SIG-M5 (cell line): Measurements from ENCODE around the gene PRSS35.
"Not testable (repeated sequence)": the region's sequence is repeated elsewhere in the genome, so short reads cannot be mapped to it uniquely, and the experiment has no call there.

Source experiments
- DNase-seq: peaks from one replicate; lab custom pipeline; 2025; lab: John Stamatoyannopoulos, UW

The PRSS35 gene, protein sequence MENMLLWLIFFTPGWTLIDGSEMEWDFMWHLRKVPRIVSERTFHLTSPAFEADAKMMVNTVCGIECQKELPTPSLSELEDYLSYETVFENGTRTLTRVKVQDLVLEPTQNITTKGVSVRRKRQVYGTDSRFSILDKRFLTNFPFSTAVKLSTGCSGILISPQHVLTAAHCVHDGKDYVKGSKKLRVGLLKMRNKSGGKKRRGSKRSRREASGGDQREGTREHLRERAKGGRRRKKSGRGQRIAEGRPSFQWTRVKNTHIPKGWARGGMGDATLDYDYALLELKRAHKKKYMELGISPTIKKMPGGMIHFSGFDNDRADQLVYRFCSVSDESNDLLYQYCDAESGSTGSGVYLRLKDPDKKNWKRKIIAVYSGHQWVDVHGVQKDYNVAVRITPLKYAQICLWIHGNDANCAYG

DNA sequence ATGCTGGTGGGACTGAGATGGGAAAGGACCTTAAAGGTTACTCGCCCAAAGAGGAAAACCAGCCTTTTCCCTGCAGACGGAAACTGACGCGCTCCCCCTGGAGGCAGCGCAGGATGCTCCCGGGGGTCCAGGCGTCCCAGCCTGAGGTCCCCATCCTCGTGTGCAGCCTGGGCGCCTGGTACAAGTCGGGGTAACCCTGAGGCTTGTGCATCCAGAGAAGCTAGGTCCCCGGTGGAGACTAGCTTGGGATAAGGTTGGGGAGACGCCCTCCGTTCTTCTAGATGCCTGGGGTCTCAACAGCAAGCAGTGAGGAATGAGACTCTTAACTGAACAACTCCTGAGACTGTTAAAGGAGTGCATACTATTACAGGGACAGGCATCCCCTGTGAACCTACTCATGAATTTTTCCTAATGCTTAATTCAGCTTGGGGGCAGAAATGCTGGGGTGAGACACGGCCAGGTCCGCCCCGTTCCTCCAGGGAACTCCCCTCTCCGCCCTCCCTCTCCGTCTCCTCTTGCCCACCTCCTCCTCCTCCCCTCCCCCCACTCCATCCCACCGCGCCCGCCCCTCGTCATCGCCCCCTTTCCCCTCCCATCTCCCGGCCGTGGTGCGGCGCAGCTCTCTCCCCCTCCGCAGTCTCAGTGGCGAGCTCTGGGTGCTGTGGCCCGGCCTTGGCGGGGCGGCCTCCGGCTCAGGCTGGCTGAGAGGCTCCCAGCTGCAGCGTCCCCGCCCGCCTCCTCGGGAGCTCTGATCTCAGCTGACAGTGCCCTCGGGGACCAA lies at the start of gene PRSS35:
Gene PRSS35, plus strand, starts transcription at position 634 of the 781 bp plus-strand sequence. CDS start 10,908 bp downstream, outside the sequence.
- no peak for DNase-seq

DNA sequence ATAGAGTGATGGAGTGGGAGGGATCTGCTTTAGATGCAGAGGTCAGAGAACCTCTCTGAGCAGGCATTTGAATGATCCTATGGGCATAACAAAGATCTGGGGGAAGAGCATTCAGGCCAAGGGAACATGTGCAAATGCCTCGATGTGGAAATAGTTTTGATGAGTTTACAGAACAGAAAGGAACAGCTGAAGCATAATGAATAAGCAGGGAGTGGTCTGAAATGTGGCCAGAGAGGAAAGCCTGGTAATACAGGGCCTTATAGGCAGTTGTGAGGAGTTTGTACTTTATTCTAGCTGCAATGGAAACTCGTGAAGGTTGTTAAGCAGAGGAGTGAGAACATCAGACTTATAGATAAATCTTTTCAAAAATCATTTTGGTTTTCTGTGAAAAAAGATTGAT lies 48.4 kb upstream of the PRSS35 start:
- no peak for DNase-seq

DNA sequence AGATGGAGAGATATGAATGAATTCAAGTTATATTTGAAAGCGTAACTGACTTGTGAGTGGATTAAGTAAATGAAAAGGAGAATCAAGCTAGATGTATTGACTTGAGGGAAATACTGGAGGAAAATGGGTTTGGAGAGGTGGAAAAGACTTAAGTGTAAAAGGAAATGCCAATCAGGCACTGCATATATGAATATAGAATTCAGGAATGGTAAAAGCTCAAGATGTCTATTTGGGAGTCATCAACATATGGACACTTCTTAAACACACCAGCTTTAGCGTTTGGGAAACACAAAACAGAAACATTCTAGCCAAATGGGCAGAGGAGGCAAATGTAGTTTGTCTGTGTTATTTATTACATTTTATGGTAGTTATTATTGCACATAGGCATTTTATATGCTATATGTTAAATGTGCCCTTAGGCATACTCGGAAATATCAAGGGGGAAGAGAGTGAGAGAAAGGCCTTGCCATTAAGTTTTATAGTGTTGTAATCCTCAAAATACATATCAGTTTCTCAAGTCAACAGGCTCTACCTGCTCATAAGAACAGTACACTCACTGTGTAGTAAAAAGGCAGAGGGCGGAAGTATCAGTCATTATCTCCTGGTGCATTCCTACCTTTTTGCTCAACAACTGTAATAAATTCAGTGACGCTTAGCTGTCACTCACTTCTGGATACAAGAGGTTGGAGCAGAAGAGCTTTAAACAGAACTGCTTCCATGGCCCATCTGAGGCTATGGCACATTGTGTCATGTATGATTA lies 47.8 kb upstream of the PRSS35 start:
- DNase-seq: no peak

DNA sequence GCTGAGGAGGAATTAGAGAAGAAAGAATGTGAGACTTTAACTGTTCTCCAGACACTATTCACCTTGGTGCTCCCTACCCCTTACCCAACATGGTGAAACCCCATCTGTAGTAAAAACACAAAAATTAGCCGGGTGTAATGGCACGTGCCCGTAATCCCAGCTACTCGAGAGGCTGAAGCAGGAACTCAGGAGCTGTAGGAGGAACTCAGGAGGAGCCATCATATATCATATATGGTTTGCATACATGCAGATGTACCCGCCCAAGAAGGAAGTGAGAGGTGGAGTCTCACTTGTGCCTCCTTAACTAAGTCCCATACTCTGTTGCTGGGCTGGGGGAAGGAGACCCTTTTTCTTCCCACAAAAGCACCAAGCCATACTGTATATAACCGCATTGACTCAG lies 46.0 kb upstream of the PRSS35 start:
- no peak for DNase-seq

DNA sequence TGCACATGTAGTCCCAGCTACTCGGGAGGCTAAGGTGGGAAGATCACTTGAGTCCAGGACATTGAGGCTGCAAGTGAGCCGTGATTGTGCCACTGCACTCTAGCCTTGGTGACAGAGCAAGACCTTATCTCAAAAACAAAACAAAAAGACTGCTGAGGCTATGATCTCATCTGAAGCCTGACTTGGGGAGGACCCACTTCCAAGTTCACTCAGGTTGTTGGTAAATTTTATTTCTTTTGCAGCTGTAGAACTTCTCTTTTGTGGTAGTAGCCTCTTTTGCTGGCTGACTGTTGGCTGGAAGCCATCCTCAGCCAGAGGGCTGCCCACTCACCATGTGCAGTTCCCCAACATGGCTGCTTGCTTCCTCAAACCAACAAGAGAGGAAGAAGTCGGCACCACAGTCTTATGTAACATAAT lies 44.7 kb upstream of the PRSS35 start:
- peak; percentile 34 for DNase-seq

DNA sequence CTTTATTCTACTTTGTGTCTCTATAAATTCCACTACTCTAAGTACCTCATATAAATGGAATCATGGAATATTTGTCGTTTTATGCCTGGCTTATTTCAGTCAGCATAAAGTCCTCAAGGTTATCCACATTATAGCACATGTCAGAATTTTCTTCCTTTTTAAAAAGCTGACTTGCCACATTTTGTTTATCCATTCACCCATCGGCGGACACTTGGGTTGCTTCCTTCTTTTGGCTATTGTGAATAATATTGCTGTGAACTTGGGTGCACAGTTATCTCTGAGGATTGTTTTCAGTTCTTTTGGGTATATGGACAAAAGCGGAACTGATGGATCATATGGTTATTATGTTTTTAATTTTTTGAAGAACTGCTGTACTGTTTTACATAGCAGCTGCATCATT lies 42.3 kb upstream of the PRSS35 start:
- DNase-seq: no peak

DNA sequence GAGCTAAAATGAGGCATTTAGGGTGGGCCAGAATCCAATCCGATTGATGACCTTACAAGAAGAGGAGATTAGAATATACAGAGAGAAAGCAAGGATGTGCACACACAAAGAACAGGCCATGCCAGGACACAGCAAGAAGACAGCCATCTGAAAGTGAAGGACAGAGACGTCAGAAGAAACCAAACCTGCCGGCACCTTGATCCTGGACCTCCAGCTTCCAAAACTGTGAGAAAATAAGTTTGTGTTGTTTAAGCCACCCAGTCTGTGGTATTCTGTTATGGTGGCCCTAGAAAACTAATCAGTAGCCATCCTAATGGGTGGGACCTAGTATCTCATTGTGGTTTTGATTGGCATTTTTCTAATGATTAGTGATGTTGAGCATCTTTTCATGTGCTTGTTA lies 41.7 kb upstream of the PRSS35 start:
- DNase-seq: no peak

DNA sequence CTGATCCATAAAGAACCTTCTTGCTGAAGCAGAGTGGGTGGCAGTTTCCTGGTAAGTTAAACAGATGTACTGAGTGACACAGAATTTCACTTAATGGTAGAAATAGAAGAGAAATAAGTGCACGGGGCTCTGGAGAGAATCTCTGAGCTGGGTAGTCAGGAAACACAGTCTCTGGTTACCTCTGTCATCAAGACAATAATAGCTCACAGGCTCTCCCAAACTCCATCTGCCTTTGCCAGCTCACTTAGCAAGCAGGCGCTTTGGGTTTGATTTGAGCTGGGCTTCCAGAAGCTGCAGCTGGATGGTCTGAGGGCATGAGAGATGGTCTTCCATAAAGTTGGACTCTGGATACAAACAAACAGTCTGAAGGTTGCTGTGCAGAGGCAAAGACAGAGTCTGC lies 39.6 kb upstream of the PRSS35 start:
- no peak for DNase-seq

DNA sequence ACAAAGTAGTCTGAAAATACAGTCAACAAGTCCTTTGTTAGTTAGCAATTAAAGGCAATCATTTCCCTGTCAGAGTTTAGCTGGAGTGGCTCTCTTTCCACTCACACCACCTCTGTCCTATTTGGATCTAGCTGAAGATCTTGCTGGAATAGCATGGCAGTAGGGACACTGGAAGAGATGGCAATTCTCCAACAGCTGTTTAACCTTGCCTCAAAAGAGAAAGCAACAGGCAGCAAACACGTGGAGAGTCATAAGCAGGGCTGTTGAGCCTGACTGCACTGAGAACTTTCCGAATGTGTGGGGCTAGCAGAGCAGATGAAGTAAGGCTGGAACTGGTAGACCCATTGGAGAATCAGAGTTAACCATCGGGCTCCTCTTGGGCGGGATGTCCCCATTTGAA lies 38.0 kb upstream of the PRSS35 start:
- DNase-seq: no peak

DNA sequence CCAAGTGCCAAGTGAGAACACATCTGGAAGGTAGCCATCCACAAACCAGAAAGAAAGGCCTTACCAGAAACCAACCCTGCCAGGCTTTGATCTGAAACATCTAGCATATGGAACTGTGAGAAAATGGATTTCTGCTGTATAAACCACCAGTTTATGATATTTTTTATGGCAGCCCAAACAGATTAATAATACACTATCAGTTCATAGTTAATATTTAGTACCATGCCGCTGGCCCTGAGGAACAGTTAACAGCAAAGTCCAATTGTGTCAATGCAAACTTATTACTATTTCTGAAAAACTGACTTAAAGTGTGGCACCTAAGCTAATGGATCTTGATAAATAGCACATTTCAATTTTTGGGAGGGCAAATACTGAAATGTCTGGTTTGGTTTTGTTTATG lies 35.4 kb upstream of the PRSS35 start:
- DNase-seq: no peak

DNA sequence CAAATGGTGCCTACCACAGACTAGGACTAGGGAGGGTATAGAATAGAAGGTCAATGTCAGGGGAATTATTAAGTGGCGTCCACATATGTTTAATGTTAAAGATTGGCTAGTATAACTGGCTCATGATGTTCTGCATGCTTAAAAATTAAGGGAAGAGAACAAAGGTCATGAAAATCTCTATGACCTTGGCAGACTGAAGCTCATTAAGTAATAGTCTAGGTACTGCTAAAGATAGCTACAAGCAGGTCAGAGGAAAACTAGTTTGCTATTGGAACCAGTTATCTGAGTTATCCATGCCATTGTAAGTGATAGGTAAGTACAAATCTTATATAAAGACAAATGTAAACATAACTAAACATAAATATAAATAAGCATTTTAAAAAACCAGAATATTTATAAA lies 32.9 kb upstream of the PRSS35 start:
- no peak for DNase-seq

DNA sequence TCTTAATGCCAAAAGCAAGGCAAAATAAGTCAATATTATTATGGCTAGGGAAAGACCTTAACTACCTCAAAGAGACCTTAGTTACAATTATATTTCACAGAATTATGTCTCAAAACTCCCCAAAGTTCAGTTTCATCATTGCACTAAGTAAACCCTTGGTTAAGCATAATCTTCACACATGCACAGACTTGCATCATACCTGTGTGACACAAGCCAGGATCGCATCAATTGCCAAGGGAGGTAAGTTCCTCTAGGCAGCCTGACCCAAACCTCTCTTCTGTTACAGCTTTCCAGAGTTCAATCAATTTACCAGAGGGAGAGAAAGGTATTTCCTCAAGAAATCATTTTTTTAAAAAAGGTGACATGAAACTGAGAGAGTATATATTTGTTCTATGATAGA lies 31.9 kb upstream of the PRSS35 start:
- DNase-seq: no peak

DNA sequence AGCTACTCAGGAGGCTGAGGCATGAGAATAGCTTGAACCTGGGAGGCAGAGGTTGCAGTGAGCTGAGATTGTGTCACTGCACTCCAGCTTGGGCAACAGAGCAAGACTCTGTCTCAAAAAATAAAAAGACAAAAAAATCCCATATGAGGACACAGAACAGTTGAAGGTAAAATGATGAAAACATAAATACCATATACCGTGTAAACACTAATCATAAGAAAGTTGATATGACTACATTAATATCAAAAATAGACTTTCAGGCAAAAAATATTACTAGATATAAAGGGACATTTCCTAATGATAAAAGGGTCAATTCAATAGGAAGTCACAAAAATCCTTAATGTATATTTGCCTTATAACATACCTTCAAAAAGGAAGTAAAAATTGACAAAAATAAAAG lies 30.4 kb upstream of the PRSS35 start:
- not testable (repeated sequence) for DNase-seq

DNA sequence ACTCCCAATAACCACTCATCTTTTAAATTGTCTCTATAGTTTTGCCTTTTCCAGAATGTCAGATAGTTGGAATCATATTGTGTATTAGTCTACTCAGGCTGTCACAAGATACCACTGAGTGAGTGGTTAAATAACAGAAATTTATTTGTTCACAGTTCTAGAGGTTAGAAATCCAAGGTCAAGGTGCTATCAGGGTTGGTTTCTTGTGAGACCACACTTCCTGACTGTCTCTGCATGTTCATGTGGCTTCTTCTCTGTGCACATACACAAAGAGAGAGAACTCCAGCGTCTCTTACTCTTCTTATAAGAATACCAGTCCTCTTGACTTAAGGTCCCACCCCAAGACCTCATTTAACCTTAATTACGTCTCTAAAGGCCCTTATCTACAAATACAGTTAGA lies 23.9 kb upstream of the PRSS35 start:
- DNase-seq: no peak

DNA sequence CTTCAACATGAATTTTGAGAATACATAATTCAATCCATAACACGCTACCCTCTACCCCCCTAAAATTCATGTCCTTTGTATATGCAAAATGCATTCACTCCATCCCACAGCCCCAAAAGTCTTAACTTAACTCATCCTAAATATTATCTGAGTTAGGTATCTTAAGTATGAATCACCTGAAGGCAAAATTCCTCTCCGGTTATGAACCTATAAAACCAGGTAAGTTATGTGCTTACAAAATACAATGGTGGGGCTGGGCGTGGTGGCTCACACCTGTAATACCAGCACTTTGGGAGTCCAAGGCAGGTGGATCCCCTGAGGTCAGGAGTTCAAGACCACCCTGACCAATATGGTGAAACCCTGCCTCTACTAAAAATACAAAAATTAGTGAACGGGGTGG lies 23.5 kb upstream of the PRSS35 start:
- DNase-seq: no peak

DNA sequence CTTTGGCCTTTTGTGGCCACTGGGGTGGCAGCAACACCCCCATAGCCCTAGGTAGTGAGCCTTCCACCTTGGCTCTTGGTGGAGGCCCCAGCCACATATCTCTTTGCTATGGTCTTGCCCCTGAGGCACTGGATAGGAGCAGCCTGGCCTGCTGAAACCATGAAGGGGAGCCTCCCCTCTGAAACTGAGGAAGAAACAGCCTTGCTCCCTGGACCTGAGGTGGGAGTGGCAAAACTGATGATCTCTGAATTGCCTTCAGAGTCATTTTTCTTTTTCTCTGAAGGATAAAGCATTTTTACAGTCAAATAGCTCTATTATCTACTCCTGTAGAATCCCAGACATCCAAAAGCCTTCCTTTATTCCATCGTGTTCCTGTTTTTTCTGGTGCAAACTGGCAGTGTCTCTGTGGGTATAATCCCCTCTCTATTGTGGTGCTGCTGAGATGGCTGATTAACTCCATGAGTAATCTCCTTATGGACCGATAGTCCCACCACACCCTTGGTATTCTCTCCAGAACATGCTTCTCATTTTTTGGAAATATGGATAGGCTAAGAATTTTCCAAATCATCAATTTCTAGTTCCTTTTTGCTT lies 22.0 kb upstream of the PRSS35 start:
- DNase-seq: no peak

DNA sequence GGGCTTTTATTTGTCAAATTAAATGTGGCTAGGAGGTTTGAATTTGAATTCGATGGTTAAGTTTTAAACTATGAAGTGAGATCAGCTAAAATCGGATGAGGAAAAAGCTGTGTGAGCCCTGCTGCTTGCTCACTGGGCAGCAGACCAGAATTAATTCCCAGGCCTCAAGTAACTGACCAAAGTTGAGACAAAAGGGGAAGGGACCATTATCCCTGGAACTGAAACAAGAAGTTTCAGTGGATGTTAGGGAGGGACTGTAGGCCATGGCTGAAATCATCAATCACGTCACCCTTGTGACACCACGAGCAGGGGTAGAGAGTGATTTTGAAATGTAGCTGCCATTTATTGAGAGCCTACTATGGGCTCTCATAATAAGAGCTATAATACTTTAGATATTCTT lies 7.0 kb upstream of the PRSS35 start:
- DNase-seq: no peak

DNA sequence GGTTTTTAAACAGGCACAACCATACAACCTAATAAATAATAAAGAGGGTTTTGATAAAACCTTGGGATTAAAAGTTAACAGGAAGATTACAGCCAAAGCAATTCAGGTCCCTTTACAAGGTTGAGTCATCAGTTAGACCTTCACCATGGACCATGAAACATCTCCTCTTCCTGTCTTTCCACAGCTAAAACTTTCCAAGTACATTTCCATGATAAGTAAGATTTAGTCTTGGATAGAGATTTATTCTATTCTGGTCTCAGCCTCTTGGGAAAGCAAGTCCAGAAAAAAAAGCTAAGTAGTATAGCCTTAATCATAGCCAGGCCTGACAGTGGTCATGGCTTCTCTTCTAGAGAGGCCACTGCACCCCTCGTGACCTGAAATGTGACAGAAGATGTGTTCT lies 2.9 kb upstream of the PRSS35 start:
- no peak for DNase-seq

DNA sequence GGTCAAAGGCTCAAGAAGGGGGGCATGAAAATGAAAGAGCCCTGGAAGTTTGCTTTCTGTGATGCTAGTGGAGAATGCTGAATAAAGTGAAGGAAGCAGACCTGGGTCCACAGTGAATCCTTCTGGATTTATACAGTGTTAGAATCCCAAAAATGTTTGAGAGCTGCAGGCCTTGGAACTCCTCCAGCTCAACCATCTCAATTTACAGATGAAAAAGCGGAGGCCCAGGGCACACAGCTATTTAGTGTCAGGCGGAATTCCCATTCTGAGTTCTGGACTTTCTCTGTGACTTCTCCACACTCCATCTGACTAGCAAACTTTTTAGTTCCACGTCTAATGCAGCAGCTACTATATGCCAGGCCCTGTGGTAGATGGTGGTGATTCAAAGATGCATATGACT lies 1.5 kb upstream of the PRSS35 start:
- DNase-seq: no peak

DNA sequence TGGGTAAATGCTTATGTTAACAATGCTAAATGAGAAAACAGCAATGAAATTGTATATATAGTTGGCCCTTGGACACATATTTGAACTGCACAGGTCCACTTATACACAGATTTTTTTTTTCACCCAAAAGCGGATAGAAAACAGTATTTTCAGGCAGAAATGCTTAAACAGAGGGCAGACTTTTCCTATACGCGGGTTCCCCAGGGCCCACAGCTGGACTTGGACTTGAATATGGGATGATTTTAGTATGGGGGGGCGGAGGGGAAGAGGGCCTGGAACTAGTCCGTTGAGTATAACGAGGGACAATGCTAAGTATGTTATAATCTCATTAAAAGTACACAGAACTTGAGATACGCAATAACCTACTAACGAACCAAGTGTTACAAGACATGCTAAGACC lies 1.1 kb upstream of the PRSS35 start:
- no peak for DNase-seq

DNA sequence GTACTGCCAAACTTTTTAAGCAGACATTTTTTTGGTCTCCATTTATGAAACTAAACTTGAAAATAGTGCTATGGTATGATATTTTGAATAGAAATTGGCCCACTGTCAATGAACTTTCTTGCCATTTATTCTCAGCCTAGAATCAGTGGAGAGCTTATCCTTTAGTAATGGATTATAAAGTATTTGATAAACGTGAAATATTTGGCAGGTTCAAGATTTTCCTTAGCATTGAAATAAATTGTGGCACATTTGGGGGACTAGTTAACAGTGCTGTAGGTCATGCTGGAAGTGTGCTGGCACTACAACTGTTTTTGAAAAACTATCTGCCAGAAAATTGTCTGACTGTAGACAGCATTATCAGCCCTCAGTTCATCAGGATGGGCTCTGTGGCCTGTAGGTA lies 2.1 kb downstream of the PRSS35 start:
- DNase-seq: no peak

DNA sequence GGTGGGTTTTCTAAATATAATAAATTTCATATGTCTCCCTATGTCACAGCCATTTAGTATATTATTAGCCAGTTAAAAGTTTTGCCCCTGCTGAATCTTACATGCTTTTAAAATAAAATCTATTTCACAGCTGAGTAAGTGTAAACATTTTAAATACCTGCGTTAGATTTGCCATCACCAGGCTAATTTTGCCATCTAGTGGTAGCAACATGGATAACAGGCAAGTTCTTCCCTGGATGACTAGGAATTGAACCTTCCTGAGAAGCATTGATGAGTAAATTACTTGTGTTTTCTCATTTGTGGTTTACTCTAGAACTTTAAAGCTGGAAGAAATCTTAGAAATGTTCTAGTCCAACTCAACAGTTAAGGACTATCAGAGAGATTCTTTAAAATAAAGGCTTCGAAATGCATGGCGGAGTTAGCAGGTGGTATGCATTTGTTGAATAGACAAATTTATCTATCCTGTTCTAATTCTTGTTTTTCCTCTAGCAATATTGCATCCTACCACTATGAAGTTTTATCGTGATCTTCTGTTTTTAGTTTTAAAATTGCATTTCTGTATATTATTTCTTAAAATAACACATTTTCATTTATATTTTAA lies 2.6 kb downstream of the PRSS35 start:
- DNase-seq: no peak
